NT2/D1 (cell line): Measurements from ENCODE around the gene PI4K2A.
"Not testable (repeated sequence)": the region's sequence is repeated elsewhere in the genome, so short reads cannot be mapped to it uniquely, and the experiment has no call there.

Experiments used
- DNase-seq: peaks from one replicate; pipeline ENCODE4 v3.0.0-alpha.2; 2011; ENCODE audit warnings: low read depth, low spot score
- H3K27me3 ChIP-seq: 2 replicates; pipeline ENCODE4 v1.6.0; 2011; ENCODE audit warnings: mild to moderate bottlenecking; ENCODE audit not compliant: insufficient read length, insufficient read depth
- H3K36me3 ChIP-seq: 2 replicates; pipeline ENCODE4 v1.6.1; 2011; ENCODE audit warnings: mild to moderate bottlenecking, low read length, mixed read lengths; ENCODE audit not compliant: insufficient read depth, insufficient read length
- H3K4me1 ChIP-seq: 2 replicates; pipeline ENCODE4 v1.5.1; 2011; ENCODE audit not compliant: insufficient read depth, insufficient read length
- H3K4me3 ChIP-seq: 2 replicates; pipeline ENCODE4 v1.5.1; 2011; ENCODE audit warnings: low read depth; ENCODE audit not compliant: insufficient read length
- H3K9ac ChIP-seq: 2 replicates; pipeline ENCODE4 v1.6.0; 2011; ENCODE audit warnings: low read depth; ENCODE audit not compliant: insufficient read length
- H3K9me3 ChIP-seq: 2 replicates; pipeline ENCODE4 v1.5.1; 2011; ENCODE audit warnings: mild to moderate bottlenecking, low read length; ENCODE audit not compliant: insufficient read depth
- SUZ12 ChIP-seq: IDR thresholded peaks from 2 replicates; pipeline ENCODE4 v1.6.1; 2011; ENCODE audit not compliant: insufficient read length, insufficient read depth; ENCODE audit errors: extremely low read depth
- YY1 ChIP-seq: IDR thresholded peaks from 2 replicates; pipeline ENCODE4 v1.6.1; 2011; ENCODE audit not compliant: insufficient read length, insufficient read depth
- ZNF274 ChIP-seq: IDR thresholded peaks from 2 replicates; pipeline ENCODE4 v1.6.1; 2011; ENCODE audit warnings: mild to moderate bottlenecking, low read depth, low read length

PI4K2A gene

GRCh38 chr10:97644936-97645335 lies 4.5 kb downstream of the PI4K2A start:
- Histone ChIP-seq H3K4me1 (no peaks in the 10 kb centered on the region), H3K27me3 (no peaks in the 10 kb centered on the region), H3K36me3 (peaks cover 12% of the 10 kb centered on the region), H3K9me3 (no peaks in the 10 kb centered on the region), H3K9ac (no peak overlapping the region), H3K4me3 (no peak overlapping the region)
- TF ChIP-seq SUZ12 (no peak), YY1 (no peak), ZNF274 (no peak)
- no peak for DNase-seq

GRCh38 chr10:97647556-97647955 lies 7.1 kb downstream of the PI4K2A start:
- H3K4me3 ChIP-seq: no peak overlapping the region
- no peaks in the 10 kb centered on the region for H3K27me3 ChIP-seq
- no peaks in the 10 kb centered on the region for H3K4me1 ChIP-seq
- TF ChIP-seq SUZ12: no peak
- no peak for TF ChIP-seq ZNF274
- no peak for TF ChIP-seq YY1
- H3K36me3 ChIP-seq: peaks cover 32% of the 10 kb centered on the region
- no peaks in the 10 kb centered on the region for H3K9me3 ChIP-seq
- DNase-seq: no peak
- H3K9ac ChIP-seq: no peak overlapping the region

GRCh38 chr10:97648562-97649404 lies 8.3 kb downstream of the PI4K2A start:
- Histone ChIP-seq H3K9ac (no peak overlapping the region), H3K9me3 (no peaks in the 10 kb centered on the region), H3K4me3 (no peak overlapping the region), H3K4me1 (no peaks in the 10 kb centered on the region), H3K36me3 (peaks cover 37% of the 10 kb centered on the region), H3K27me3 (no peaks in the 10 kb centered on the region)
- DNase-seq: no peak
- no peak for TF ChIP-seq YY1
- no peak for TF ChIP-seq SUZ12
- TF ChIP-seq ZNF274: no peak

- not testable (repeated sequence) for H3K9me3 ChIP-seq, H3K27me3 ChIP-seq, H3K4me1 ChIP-seq, DNase-seq, H3K4me3 ChIP-seq, H3K9ac ChIP-seq
- peaks cover 42% of the 10 kb centered on the region for H3K36me3 ChIP-seq
Observed at GRCh38 chr10:97649405-97649750, 8.9 kb downstream of the PI4K2A start.

GRCh38 chr10:97650726-97651125 lies 10.3 kb downstream of the PI4K2A start:
- H3K4me3 ChIP-seq: no peak overlapping the region
- peaks cover 39% of the 10 kb centered on the region for H3K36me3 ChIP-seq
- no peaks in the 10 kb centered on the region for H3K27me3 ChIP-seq
- H3K4me1 ChIP-seq: no peaks in the 10 kb centered on the region
- TF ChIP-seq SUZ12 (no peak), ZNF274 (no peak), YY1 (no peak)
- DNase-seq: no peak
- H3K9ac ChIP-seq: no peak overlapping the region
- no peaks in the 10 kb centered on the region for H3K9me3 ChIP-seq

GRCh38 chr10:97651773-97652172 lies 11.3 kb downstream of the PI4K2A start:
- Histone ChIP-seq H3K36me3 (peaks cover 49% of the 10 kb centered on the region), H3K4me1 (no peaks in the 10 kb centered on the region), H3K9me3 (no peaks in the 10 kb centered on the region), H3K9ac (no peak overlapping the region), H3K27me3 (no peaks in the 10 kb centered on the region), H3K4me3 (no peak overlapping the region)
- TF ChIP-seq YY1 (no peak), SUZ12 (no peak), ZNF274 (no peak)
- DNase-seq: no peak

- no peaks in the 10 kb centered on the region for H3K4me1 ChIP-seq
- H3K36me3 ChIP-seq: peaks cover 50% of the 10 kb centered on the region
Observed at GRCh38 chr10:97656777-97657176, 16.3 kb downstream of the PI4K2A start.

More at GRCh38 chr10:97656777-97657176, 16.3 kb downstream of the PI4K2A start:
- Histone ChIP-seq H3K9ac (no peak overlapping the region), H3K9me3 (no peaks in the 10 kb centered on the region), H3K4me3 (no peak overlapping the region), H3K27me3 (no peaks in the 10 kb centered on the region)
- no peak for DNase-seq
- TF ChIP-seq SUZ12 (no peak), ZNF274 (no peak), YY1 (no peak)
